B cell (primary cell): Measurements from ENCODE around the gene LPCAT3. TPM values are rescaled to one million over a fixed set of nuclear protein-coding genes. Genes with fewer than 3 reads are reported as not detected.

Source experiments
- ATAC-seq: fragments of 200-7000 bp; cut with Tn5 transposase; one replicate; pipeline ENCODE4 v1.10.0; 2021; ENCODE audit warnings: low read depth, mild to moderate bottlenecking, moderate number of reproducible peaks, moderate library complexity
- CTCF ChIA-PET: fragments of 350-600 bp; sonication (Branson Sonifier 250); formaldehyde crosslinking; loops from one replicate; lab custom pipeline; 2021; ENCODE audit warnings: antibody characterized with exemption, inconsistent platforms; lab: Charles Lee
- POLR2A ChIA-PET: fragments of 350-600 bp; sonication (Branson Sonifier 250); formaldehyde crosslinking; loops from one replicate; lab custom pipeline; 2021; ENCODE audit warnings: antibody characterized with exemption; lab: Charles Lee
- DNase-seq: peaks from one replicate; pipeline ENCODE4 v3.0.0; 2013
- H2AFZ ChIP-seq: 2 replicates; pipeline ENCODE4 v1.6.1; 2012; ENCODE audit warnings: mild to moderate bottlenecking, low read depth, low read length; ENCODE audit not compliant: insufficient read depth, poor library complexity, severe bottlenecking
- H3K27ac ChIP-seq, 2 donors: 1 replicate in 1 of 2; 2 replicates in 1 of 2; pipeline ENCODE4 v1.5.1; 2012 to 2013; ENCODE audit warnings: low read length in 2 of 2, mild to moderate bottlenecking in 2 of 2, moderate library complexity in 1 of 2
- H3K27me3 ChIP-seq, 4 experiments: fragments of 200-600 bp in 1 of 4; sonication (generic) in 1 of 4; replicated peaks in 1 of 4; 1 replicate in 2 of 4; 2 replicates in 2 of 4; pipeline versions ENCODE4 v1.6.1 to v1.7.0; 2013 to 2016; ENCODE audit warnings: low read length in 3 of 4, mild to moderate bottlenecking in 2 of 4, mixed read lengths in 1 of 4, moderate library complexity in 1 of 4; ENCODE audit not compliant: insufficient read depth in 4 of 4, control insufficient read depth in 3 of 4; ENCODE audit errors: control extremely low read depth in 1 of 4
- H3K36me3 ChIP-seq, 2 experiments: replicated peaks in 1 of 2; 1 replicate in 1 of 2; 2 replicates in 1 of 2; pipeline versions ENCODE4 v1.6.1 to v1.7.1; 2013; ENCODE audit warnings: low read length in 1 of 2; ENCODE audit not compliant: insufficient read depth in 2 of 2, control insufficient read depth in 1 of 2; ENCODE audit errors: control extremely low read depth in 1 of 2, extremely low read depth in 1 of 2
- H3K4me1 ChIP-seq, 2 donors: fragments of 200-600 bp in 1 of 2; sonication (generic) in 1 of 2; 1 replicate in 1 of 2; 2 replicates in 1 of 2; pipeline versions ENCODE4 v1.5.1 to v1.6.1; 2013 to 2017; ENCODE audit warnings: low read length in 2 of 2; ENCODE audit not compliant: control insufficient read depth in 2 of 2, insufficient read depth in 2 of 2
- H3K4me2 ChIP-seq: replicated peaks from 2 replicates; pipeline ENCODE3; 2012; ENCODE audit warnings: mild to moderate bottlenecking, low read depth, low read length; ENCODE audit not compliant: poor library complexity, severe bottlenecking
- H3K4me3 ChIP-seq, 5 experiments: fragments of 200-600 bp in 1 of 5; sonication (generic) in 1 of 5; 1 replicate in 3 of 5; 2 replicates in 2 of 5; pipeline versions ENCODE4 v1.5.1 to v1.7.0; 2011 to 2016; ENCODE audit warnings: low read length in 4 of 5, mild to moderate bottlenecking in 4 of 5, low read depth in 2 of 5, control low read depth in 1 of 5, moderate library complexity in 1 of 5; ENCODE audit not compliant: insufficient read depth in 1 of 5; ENCODE audit errors: control extremely low read depth in 1 of 5, extremely low read depth in 1 of 5
- H3K79me2 ChIP-seq: fragments of 200-600 bp; sonication (generic); one replicate; pipeline ENCODE4 v1.6.0; 2016; ENCODE audit warnings: low read length; ENCODE audit not compliant: control insufficient read depth, insufficient read depth
- H3K9ac ChIP-seq: fragments of 200-600 bp; sonication (generic); 2 replicates; pipeline ENCODE4 v1.6.1; 2017; ENCODE audit warnings: mild to moderate bottlenecking, low read length, moderate library complexity
- H3K9me3 ChIP-seq, 3 donors: one replicate each; pipeline versions ENCODE4 v1.6.1 to v1.7.1; 2013; ENCODE audit warnings: low read length in 2 of 3; ENCODE audit not compliant: control insufficient read depth in 2 of 3, insufficient read depth in 1 of 3; ENCODE audit errors: control extremely low read depth in 1 of 3
- H4K20me1 ChIP-seq: 2 replicates; pipeline ENCODE4 v1.6.0; 2012; ENCODE audit warnings: mild to moderate bottlenecking, low read length; ENCODE audit not compliant: insufficient read depth, control insufficient read depth, poor library complexity, severe bottlenecking
- H3K27ac Mint-ChIP-seq: one replicate; pipeline ENCODE4 v1.8.0; 2021; ENCODE audit warnings: mixed read lengths
- H3K27me3 Mint-ChIP-seq: one replicate; pipeline ENCODE4 v1.8.0; 2021; ENCODE audit warnings: mixed read lengths
- H3K4me1 Mint-ChIP-seq: one replicate; pipeline ENCODE4 v1.8.0; 2021; ENCODE audit warnings: mixed read lengths
- H3K4me3 Mint-ChIP-seq: one replicate; pipeline ENCODE4 v1.8.0; 2021; ENCODE audit warnings: mixed read lengths
- H3K9me3 Mint-ChIP-seq: one replicate; pipeline ENCODE4 v1.8.0; 2022; ENCODE audit warnings: mixed read lengths; ENCODE audit not compliant: insufficient read depth
- CTCF ChIP-seq: fragments of 200-600 bp; IDR thresholded peaks from one replicate; pipeline ENCODE4 v1.8.0; 2022; ENCODE audit warnings: antibody characterized with exemption, mild to moderate bottlenecking
- EZH2 ChIP-seq: IDR thresholded peaks from 2 replicates; pipeline ENCODE4 v1.6.1; 2012; ENCODE audit warnings: borderline replicate concordance, low read depth, mild to moderate bottlenecking, moderate library complexity, low read length; ENCODE audit not compliant: insufficient read depth, poor library complexity, severe bottlenecking
- WGBS: methylation state at CpG from one replicate; pipeline ENCODE4 v1.1.5; 2013; ENCODE audit warnings: missing lambda C conversion rate; ENCODE audit not compliant: insufficient coverage; 5-methylcytosine and 5-hydroxymethylcytosine counted together
- intact Hi-C: fragments of 100-400 bp; cut with micrococcal nuclease; formaldehyde crosslinking; loops from one replicate; pipeline ENCODE4 v1.10.0; 2022
- polyA plus RNA-seq: library from polyadenylated mRNA; depleted of rRNA; stranded (reverse); fragments of >200 nt; gene quantifications from 2 replicates; pipeline ENCODE4 v1.2.3, GENCODE V29; 2012
- total RNA-seq, 2 donors: library from RNA; stranded (reverse); fragments of 120-200 nt in 1 of 2; gene quantifications; 1 replicate in 1 of 2; 2 replicates in 1 of 2; pipeline versions ENCODE4 v1.2.3 to v1.2.4, GENCODE V29; 2013 to 2022

The LPCAT3 gene
- total and polyA plus RNA-seq, 2 donors (not counting 1 experiment from before 2014, with no cell fraction given), result 17.6 to 26.2 TPM

DNA sequence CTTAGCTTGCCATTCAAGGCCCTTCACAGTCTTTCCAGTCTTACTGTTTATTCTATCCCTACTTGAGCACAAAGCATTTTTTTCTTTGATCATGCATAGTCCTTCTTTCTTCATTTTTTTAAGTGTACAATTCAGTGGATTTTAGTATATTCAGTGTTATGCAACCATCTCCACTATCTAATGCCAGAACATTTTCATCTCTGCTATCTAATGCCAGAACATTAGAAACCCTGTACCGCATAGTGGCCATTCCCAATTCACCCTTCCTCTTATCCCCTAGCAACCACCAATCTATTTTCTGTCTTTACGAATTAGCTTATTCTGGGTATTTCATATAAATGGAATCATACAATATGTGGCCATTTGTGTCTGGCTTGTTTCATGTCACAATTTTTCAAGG lies 13.4 kb downstream of the LPCAT3 start:
- H3K9me3 Mint-ChIP-seq, result no peaks in the 10 kb centered on the region
- H3K4me3 Mint-ChIP-seq, result no peak overlapping the region
- ChIA-PET CTCF (interaction anchor here (1.4 kb wide), 1 partner anchor 27 kb away, joined by 3 read pairs; no protein-coding TSS in a partner anchor), POLR2A (no interaction called here)
- no peak overlapping the region for H3K27ac ChIP-seq
- no peak overlapping the region for H3K27ac Mint-ChIP-seq
- intact Hi-C loops, result no loop called here
- no peaks in the 10 kb centered on the region for H3K27me3 Mint-ChIP-seq
- WGBS, result no CpG with 5 or more reads among the region's 2 CpGs
- TF ChIP-seq EZH2 (no peak), CTCF (no peak)
- H3K9me3 ChIP-seq, result no peaks in the 10 kb centered on the region
- peaks cover 32% of the 10 kb centered on the region for H3K79me2 ChIP-seq
- no peak overlapping the region for H3K4me3 ChIP-seq
- H3K4me1 Mint-ChIP-seq, result peaks cover 9% of the 10 kb centered on the region
- no peak overlapping the region for H3K9ac ChIP-seq
- no peak overlapping the region for H3K4me2 ChIP-seq
- no peak overlapping the region for H2AFZ ChIP-seq
- ATAC-seq, result no peak
- DNase-seq, result no peak
- no peaks in the 10 kb centered on the region for H4K20me1 ChIP-seq
- peaks cover 2 to 15% of the 10 kb centered on the region in 2 experiments for H3K36me3 ChIP-seq
- no peaks in the 10 kb centered on the region for H3K27me3 ChIP-seq
- no peaks in the 10 kb centered on the region for H3K4me1 ChIP-seq

DNA sequence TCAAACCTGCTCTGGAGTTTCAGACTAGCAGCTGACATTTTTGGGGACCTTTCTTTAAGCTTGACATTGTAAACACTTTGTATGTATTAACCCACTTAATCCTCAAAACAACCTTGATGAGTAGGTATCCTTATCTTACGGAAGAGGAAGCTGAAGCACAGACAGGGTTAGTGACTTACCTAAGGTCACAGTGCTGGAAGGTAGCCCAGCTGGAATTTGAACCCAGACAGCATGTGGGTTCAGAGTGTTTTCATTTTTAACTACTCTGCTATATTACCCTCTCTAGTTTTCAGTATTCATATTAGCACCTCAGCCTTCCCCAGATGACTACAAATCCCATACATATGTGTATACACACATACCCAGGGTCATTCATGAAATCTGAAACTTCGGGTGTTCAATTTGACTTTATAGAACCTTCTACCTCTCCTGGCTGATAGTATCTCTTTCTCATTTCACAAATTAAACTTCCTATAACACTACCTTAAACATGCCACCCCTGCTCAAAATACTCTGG lies 13.9 kb downstream of the LPCAT3 start:
- Mint-ChIP-seq H3K27me3 (no peaks in the 10 kb centered on the region), H3K4me3 (no peak overlapping the region), H3K4me1 (peaks cover 9% of the 10 kb centered on the region), H3K9me3 (no peaks in the 10 kb centered on the region), H3K27ac (no peak overlapping the region)
- CTCF ChIA-PET, result interaction anchor here (1.4 kb wide), 1 partner anchor 27 kb away, joined by 3 read pairs; no protein-coding TSS in a partner anchor
- H3K9ac ChIP-seq, result no peak overlapping the region
- no peak overlapping the region for H3K4me3 ChIP-seq
- TF ChIP-seq EZH2, result no peak
- TF ChIP-seq CTCF, result no peak
- peaks cover 28% of the 10 kb centered on the region for H3K79me2 ChIP-seq
- no peaks in the 10 kb centered on the region for H4K20me1 ChIP-seq
- H3K27me3 ChIP-seq, result no peaks in the 10 kb centered on the region
- H3K4me2 ChIP-seq, result no peak overlapping the region
- intact Hi-C loops, result no loop called here
- no peak overlapping the region for H2AFZ ChIP-seq
- H3K27ac ChIP-seq, result no peak overlapping the region
- peaks cover 2 to 18% of the 10 kb centered on the region in 2 experiments for H3K36me3 ChIP-seq
- WGBS, result 100% methylated on average over 1 of the region's 2 CpGs
- no peaks in the 10 kb centered on the region for H3K9me3 ChIP-seq
- POLR2A ChIA-PET, result no interaction called here
- no peaks in the 10 kb centered on the region for H3K4me1 ChIP-seq
- no peak for ATAC-seq
- no peak for DNase-seq
